Heart left ventricle (tissue), 13 donors: ENCODE results near the gene FNIP1.

Experiments used
- CTCF ChIP-seq, 12 donors: fragments of 200-600 bp; sonication (generic) in 4 of 12; IDR thresholded peaks; one replicate each; pipeline versions ENCODE4 v1.5.0 to v1.8.0; 2018 to 2022; ENCODE audit warnings: antibody characterized with exemption in 12 of 12, mild to moderate bottlenecking in 5 of 12
- POLR2A ChIP-seq, 2 donors: fragments of 450-650 bp; IDR thresholded peaks; one replicate each; pipeline ENCODE4 v1.6.1; 2017; ENCODE audit warnings: antibody characterized with exemption in 2 of 2, mild to moderate bottlenecking in 2 of 2, moderate library complexity in 2 of 2
- donor health status: ischemic (EF 13 %, LVEDD 7.1; RV severe dilation, severe dysfunction).
- donor health status: DM: no; HTN: yes; CAD: no.
- donor health status: DM: no; HTN: no; CAD: no.
- donor health status: ischemic (EF 25% LVEDD 6.9; RV normal size, moderate dysfunction).
- donor health status: ischemic (EF 25% LVEDD 5.7; RV mildly dilated, moderate dysfunction).
- donor health status: ischemic (EF 35%, LVEDD 5.7; RV mildly dilated, moderate dysfunction).
- donor health status: nonischemic (EF 11% LVEDD 7.7; RV severe dilation, severe dysfunction).
- donor health status: DM: yes; HTN: yes; CAD: no.
- donor health status: PGD.
- donor health status: ischemic (EF 29% LVEDD 5.4; RV normal size, mild dysfunction).
- donor health status: nonischemic (EF 23%, LVEDD 6.1; RV moderate dilation, normal function).

- TF ChIP-seq CTCF (IDR thresholded peaks at IDR 0.05): no peak
- no peak for TF ChIP-seq POLR2A (IDR thresholded peaks at IDR 0.05)
Measured at GRCh38 chr5:131628990-131629389, 167.8 kb downstream of the FNIP1 start.
